Glomerular endothelial cell (primary cell): ENCODE measurements around the gene ADAMTS12. TPM values are rescaled to one million over a fixed set of nuclear protein-coding genes. Genes with fewer than 3 reads are reported as not detected.

Source experiments
- DNase-seq: peaks from one replicate; pipeline ENCODE4 v3.0.0-alpha.2; 2011; ENCODE audit warnings: low read depth, low spot score; ENCODE audit errors: extremely low read depth
- total RNA-seq: library from RNA; depleted of rRNA; stranded (reverse); fragments of >200 nt; gene quantifications from 2 replicates; pipeline ENCODE4 v1.2.3, GENCODE V29; 2015

Gene ADAMTS12
- total RNA-seq, 1 donor from 2014 or later: 10.9 TPM

DNA sequence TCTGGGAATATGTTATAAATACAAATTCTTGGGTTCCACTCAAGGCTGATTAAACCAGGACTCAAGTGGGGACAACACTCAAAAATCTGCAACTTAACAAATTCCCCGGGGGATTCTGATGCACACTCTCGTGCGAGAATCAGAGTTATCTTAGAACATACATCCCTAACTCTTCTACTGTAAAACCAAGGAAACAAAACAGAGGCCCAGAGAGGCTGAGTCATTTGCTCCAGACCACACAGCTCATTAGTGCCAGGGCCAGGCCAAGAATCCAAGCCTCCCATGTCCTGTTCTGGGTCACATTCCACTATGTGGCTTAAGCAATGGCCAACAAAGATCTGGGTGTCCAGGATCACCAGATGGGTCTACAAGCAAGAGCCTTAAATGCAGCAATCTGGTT is 166.0 kb downstream of the ADAMTS12 start:
- no peak for DNase-seq

DNA sequence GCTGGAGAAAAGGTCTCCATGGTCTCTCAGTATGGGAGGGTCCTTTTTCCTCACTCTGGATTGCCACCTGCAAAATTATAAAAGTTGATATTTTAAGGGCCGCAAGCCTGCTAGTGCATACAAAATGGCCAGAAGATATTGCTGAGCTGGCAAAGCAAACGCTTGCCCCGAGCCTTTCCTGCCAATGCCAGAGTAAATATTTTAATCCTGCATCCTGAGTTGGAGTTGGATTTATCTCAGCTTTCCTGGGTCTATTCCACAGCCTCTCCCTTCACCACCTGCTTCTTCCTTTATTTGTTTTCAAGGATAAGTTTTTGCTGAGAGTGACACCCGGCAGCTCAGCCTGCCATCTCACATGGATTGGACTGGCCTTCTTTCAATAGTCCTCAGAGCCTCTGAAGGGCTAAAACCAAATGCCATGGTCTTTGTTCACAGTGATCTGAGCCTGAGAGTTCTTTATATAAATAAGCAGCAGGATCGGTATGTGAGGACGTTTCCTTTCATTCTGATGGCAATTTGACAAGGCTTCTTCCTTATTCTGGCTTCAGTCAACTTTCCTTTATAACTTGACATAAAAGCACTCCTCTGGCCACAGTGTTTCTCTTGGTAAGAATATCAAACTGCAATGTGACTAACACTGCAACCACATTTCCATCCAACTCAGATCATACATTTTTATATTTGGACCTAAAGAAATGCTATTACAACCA is 170.1 kb downstream of the ADAMTS12 start:
- DNase-seq: no peak

DNA sequence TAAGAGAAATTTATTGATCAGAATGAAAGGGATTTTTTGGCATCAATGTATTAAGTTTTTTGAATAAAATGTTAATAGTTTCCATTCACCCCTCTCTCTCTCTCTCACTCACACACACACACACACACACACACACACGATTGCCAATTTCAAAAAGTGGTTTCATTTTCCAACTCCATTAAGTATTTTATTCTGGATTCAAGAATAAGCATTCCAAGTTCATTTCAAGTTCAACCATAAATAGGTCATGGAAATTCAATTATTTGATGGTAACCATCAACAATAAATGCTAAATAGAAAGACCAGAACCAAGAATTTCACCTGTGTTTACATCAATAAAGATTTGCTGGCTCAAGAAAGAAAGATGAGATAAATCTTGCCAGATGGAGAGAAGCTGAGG is 171.6 kb downstream of the ADAMTS12 start:
- DNase-seq: no peak

DNA sequence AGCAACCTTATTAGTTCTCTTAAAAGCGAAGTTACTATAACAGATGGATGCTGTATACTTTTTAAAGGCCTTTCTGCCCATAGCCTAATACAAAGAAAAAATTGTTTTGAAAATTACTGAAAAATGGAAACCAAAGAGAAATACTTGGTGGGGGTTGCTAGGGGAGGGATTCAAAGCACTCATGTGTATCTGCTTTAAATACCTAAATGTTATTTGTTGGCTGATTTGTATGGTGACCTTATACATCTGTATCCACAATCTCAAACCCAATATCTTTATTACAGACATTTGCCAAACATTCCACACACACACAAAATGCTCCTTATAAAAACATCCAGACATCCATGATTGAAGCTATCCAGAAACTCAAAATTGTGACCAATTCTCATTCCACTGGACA is 172.0 kb downstream of the ADAMTS12 start:
- DNase-seq: no peak

DNA sequence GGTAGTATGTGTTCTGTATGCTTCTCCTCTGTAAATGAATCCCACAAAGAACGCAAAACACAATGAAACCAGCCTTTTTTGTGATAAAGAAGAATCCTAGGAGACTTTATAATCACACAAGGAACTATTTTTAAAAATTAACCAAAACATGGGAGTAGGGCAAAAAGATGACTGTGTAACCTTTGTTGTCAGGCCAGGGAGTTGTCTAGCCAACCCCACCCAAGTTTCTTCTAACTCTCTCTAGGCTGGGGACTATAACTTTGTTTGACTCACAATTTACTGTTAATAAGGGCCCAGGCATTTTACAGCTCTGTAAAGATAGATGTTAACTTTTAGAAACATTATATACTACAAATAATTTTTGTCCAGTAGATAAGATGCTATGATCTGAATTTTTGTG is 176.1 kb downstream of the ADAMTS12 start:
- DNase-seq: no peak

DNA sequence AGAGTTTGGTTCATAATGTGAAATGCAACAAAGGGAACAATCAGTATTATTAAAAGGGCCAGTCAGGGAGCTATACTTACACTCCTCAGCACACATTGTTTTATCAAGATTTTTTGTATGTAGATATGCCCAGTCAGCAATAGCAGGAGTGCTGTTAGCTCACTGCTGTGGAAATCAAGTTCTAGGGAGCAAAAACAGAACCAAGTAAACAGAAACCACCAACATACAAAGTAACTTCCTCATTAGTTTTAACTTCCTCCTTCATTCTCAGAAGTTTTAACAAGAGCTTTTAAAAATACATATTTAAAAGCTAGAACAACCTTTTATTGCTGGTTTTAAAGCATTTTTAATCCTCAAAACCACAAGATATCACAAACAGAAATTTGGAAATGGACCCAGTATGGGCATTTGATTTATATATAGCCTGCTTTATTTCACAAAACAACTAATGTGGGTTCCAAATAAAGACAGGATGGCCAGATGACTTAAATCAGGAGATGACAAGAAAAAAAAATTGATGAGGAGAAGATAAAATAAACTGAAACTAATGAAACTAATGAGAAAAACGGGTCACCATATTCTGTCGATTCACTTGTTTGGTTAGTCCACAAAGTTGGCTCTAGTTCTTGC is 178.5 kb downstream of the ADAMTS12 start:
- DNase-seq: no peak

DNA sequence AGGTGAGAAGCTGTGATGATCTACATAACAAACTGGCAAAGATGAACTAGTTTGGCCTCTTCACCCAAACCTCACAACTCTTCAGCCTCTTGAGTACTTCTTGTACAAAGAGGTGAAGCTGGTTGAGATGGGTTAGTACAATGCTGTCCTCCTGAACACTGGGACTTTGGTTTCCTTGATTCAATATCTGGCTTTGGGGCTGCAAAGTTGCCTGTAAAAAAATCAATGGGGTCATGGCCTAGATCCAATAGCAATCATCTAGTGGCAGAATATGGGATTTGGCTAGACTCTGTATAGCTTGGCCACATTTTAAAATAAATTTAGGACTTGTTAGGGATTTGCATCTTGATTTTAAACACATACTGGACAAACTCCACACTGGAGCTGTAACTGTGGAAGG is 179.1 kb downstream of the ADAMTS12 start:
- no peak for DNase-seq

DNA sequence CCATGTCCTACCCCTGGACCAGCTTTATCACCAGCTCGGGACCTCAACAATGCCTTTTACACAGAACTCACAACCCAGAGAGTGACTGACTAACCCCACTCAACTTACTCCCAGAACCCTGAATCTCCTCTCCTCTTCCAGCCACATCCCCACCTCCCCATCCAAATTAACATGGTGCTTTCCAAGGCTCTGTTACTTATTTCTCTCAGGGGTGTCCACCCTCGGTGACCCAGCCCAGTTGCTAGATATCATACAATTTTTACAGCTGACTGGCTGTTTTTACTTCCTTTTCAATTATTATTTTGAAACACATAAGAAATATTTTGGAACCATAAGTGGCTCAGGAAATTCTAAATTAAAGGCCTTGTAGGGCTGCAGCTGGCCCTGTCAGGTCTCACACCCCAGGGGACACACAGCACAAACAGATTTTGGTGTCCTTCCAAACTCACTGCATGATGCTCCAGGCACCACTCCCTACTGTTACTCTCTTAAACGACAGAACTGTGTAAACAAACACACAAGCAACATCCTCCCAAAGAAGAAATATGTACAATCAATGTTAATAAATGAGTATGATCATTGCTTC is 180.6 kb downstream of the ADAMTS12 start:
- DNase-seq: no peak

DNA sequence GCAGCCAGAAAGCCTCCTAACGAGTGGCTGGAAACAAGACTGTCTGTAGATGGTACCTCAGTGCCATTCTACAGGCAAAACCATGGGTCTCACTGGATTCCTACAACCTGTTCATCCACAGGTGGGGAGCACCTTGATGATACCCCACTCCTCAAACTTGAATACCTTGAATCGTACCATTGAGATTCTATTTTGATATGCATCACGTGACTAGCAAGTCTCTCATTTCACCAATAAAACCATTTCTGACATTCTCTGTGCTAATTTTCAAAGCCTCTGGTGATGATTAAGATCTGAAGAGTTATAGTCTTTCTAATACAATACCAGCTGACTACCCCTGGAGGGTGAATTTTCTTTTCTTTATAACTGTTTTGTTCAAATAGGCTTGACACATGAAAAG is 188.9 kb downstream of the ADAMTS12 start:
- DNase-seq: no peak

DNA sequence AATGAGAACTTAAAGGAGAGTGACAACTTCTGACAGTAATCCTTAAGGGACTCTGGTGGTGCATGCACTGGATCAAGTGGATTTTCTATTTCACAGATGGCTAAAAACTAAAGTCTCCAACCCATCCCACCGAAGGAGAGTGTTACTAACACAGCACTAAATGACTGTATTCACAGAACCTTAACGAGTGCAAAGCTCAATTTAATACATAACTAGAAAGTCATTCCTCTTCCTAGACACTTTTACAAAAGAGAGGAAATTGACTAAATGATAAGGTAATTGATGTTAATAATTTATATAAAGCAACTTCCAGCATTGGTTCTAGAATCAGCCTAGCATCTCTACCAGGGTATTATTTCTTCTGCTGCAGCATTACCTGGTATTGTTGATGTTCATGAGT is 189.8 kb downstream of the ADAMTS12 start:
- no peak for DNase-seq

DNA sequence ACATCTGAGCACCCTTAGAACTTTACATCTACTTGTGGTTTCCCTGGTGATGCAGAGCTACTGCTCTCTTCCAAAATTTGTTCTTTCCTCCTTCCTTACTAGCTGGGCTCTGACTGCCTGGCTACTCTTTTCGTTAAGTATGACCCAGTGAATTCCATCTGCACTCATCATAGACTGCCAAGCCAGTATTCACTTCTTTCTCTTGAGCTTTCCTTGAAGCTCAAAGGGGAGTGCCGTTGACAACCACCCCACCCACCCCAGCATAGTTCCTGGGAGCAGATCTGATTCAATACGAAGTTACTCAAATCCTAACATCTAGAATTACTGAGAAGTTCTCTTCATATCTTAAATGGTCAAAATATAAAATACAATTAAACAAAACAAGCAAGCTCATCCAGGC is 190.5 kb downstream of the ADAMTS12 start:
- no peak for DNase-seq

DNA sequence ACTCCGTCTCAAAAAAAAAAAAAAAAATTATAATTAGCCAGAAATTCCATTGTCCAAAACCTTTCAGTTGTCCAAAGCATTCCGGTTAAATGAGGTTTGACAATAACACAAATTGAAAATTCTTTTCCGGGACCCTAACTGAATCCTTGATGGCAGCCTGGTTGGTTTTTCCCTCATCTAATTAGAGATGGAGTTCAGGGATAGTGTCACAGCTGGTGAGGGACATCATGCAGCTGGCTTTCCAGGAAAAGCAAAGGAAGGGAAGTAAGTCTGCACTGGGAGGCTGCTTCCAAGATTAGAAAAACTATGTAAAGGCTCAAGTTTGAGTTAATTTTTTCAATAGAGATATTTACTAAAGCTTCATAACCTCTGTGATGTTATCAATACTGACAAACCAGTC is 195.4 kb downstream of the ADAMTS12 start:
- DNase-seq: no peak

DNA sequence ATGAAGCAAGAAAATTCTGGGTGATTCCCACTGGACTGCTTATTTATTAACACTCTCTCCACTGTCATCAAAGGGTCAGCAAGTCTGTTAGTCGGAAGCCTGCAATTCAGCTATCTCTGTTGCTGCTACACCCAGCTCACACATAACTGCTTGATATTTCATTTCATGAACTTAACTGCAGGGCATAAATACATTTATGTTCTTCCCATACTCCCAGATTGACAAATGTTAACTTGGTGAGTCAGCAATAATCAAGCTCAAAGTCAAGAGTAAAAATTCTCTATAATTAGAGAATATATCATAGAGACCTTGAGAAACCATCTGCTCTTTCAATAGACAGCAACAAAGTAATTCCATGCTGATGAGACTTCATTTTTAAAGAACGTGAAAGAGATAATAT is 198.8 kb downstream of the ADAMTS12 start:
- DNase-seq: no peak

DNA sequence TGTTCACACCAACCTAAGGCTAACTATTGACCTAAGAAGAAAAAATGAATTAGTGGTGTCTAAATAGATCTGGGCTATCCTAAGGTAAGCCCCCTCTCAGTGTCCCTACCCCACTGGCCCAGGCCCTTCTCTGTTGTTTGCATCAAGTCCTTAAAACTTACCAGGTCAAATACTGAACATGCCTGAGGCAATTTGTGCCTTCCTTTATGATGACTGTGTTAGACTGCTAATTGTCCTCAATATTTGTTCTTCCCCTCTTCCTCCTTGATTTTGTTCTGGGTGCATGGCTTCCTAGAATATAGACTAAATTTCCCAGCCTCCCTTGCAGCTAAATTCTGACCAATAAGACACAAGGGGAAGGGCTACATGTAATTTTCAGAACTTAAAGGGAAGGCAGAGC is 199.9 kb downstream of the ADAMTS12 start:
- no peak for DNase-seq

DNA sequence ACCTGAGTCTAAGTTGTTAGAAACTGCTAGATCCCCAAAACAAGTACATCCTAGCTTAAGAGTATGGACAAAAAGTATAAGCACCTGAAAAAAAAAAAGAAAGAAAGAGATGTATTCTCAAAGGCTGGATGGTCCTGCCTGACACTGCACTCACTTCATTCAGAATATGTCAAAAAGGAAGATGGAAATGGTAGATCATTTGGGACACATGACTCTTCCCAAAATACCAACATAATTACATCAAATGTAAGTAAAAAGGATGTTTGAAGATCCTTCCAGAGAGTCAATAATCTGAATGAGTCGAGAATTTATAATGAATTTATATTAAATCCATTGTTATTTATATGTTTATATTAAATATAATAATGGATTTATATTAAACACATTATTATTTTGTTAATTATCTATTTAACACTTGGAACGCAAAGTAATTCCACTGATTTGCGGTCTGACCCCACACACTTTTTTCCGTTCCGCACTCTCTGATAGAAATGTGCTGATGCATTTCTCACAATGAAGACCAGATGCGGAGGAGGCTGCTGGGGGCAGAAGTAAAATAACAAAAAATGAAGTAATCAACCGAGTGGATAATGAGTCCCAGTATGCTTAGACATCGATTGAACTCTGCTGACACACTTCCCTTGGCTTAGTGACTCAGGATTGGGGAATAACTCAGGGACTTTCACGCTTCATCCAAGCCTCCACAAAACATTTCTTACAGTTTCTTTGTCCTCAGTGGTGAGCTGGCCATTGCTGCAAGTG is 201.2 kb downstream of the ADAMTS12 start:
- DNase-seq: no peak

DNA sequence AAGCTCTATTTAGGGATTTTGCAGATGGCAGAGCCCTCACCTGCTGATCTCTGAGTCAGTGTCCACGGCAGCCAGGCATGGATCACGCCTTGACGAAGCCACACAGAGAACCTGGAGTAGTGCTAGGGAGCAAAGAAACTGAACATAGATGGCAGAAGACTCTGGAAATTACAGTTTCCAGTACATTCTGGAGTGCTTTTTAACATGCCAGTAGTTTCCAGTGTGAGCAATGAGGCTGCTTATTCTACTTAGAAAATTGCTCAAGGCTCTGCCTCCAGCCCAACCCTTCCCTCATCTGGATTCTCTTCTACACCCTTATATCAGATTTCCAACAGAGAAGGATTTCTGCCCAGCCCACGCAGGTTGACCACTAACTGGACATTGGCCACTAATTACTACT is 203.3 kb downstream of the ADAMTS12 start:
- no peak for DNase-seq

DNA sequence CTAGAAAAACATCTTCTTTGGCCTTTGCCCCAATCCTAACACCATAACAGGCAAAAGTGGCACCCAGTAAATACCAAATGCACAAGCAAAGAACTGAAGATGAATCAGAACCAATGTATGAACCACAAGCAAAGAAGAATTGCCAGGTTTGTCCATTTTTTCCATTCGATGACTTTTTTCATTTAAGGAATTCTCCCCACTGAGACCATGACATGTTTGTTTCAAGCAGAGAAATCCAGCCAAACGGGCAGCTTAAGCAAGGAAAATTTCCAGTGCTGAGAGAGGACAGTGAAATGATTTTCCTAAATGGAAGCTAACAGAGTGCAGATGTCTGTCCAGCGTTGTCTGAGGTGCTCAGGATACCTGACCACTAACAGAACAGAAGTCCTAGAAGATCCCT is 203.7 kb downstream of the ADAMTS12 start:
- DNase-seq: no peak

DNA sequence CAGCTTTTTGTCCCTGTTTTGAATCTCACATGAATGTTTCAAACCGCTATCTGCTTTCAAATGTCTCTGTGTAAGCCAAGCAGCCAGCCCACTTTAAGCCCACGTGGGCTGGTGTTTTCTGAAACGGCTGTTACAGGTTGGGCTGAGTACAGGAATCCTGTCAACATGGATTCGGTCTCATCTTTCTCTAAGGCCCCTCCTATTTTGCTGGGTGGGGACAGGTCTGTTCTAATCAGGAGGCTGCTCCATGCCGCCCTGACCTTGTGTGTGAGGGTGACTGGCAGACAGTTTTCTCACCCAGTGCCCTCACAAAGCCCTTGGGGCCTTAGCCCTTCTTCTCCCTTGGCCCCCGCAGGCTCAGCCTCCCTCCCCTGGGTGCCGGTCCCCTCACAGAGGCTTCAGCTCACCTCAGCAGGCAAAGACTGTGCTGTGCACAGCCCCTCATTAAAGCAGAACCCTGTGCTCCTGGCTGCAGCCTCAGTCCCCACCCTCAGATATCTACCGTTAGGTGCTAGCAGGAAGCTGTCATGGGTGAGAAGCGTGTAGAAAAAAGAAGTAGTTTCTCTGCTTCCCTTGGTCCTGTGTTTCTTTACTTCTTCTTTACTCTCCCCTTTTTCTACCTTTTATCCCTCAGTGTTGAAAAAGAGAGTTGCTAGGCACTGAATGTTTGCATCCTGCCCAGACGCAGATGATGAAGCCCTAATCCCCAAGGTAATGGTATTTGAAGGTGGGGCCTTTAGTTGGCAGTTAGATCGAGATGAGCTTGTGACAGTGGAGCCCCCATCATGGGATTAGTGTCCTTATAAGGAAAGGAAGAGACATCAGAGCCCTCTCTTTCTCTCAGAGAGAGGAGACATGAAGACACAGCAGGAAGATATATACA is 205.7 kb downstream of the ADAMTS12 start:
- no peak for DNase-seq

DNA sequence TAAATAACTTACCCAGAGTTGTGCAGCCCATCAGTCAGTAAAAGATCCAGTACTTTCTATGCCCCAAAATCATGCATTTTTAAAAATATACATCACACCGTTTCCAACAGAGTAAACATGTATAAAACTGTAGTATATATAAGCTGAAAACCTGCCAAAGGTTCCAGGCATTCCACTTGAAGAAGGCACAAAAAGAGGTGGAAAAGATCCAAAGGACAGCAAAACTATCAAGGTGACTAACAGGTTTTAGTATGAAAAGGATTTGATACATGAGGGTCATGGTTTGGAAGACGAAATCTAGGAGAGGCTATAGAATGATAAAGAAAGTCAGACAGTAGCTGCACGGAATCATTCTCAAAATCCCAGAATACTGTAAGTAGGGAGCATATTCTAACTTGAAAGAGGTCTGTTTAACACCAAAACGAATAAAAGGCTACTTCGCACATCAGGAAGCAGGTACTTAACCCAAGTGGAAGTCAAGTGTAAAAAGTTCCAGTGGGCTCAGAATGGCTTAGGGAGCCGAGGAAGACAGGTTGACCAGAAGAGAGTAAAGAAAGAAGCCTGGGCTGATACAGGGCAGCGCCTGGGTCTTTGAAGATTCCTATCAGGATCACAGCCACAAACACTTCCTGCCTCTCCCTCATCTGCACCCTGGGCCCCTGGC is 207.2 kb downstream of the ADAMTS12 start:
- DNase-seq: no peak

DNA sequence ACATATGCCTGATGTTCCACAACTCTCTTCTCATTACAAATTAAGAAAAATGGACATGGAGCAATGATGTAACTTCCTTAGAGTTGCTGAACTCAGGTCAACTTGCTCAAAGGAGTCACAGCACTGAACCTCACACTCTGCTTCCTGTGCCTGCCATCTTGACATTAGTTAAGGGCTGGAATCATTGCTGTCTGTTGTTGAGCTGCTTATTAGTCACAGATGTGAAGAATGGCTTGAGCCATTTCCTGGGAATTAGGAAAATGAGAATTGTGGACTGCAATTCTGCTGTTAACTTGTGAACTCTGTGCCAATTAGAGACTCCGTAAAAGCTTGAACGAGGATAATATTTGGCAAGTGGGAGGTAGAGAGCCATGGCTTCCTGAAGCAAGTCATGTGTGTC is 212.0 kb downstream of the ADAMTS12 start:
- DNase-seq: no peak
